Left lobe of liver (tissue), 2 donors: Measurements from ENCODE around the gene LRRC58. TPM values are rescaled to one million over a fixed set of nuclear protein-coding genes. Genes with fewer than 3 reads are reported as not detected.
A peak's percentile ranks its signal among the peaks of the same experiment; 100 is the strongest.
"Not testable (repeated sequence)": the region's sequence is repeated elsewhere in the genome, so short reads cannot be mapped to it uniquely, and the experiment has no call there.

Experiments
- ATAC-seq: fragments of 200-7000 bp; cut with Tn5 transposase; one replicate; pipeline ENCODE4 v1.9.1; 2020; ENCODE audit warnings: mild to moderate bottlenecking, moderate library complexity
- DNase-seq: peaks from one replicate; pipeline ENCODE4 v3.0.0-alpha.2; 2020; ENCODE audit warnings: low spot score
- total RNA-seq: library from RNA; stranded (reverse); gene quantifications from one replicate; pipeline ENCODE4 v1.2.1, GENCODE V29; 2021
- donor health status: DM: no; HTN: no; CAD: no; lungs with moderate emphysema.
- donor health status: DM: no; HTN: yes; CAD: no.

The LRRC58 gene
- total RNA-seq, 1 donor from 2014 or later, result 9.2 TPM

GRCh38 chr3:120341658-120342346 lies 7.4 kb downstream of the LRRC58 start:
- ATAC-seq (no peak), DNase-seq (no peak)

- no peak for ATAC-seq
- no peak for DNase-seq
Measured at GRCh38 chr3:120339362-120339761, 9.8 kb downstream of the LRRC58 start.

GRCh38 chr3:120338517-120338916 lies 10.6 kb downstream of the LRRC58 start:
- no peak for ATAC-seq
- no peak for DNase-seq

GRCh38 chr3:120332646-120333045 lies 16.5 kb downstream of the LRRC58 start:
- DNase-seq (peak; percentile 68), ATAC-seq (peak; percentile 93)

GRCh38 chr3:120331076-120331475 lies 18.1 kb downstream of the LRRC58 start:
- DNase-seq (no peak), ATAC-seq (no peak)

- DNase-seq (no peak), ATAC-seq (no peak)
Measured at GRCh38 chr3:120326784-120327183, 22.4 kb downstream of the LRRC58 start.

GRCh38 chr3:120324190-120324589 lies 25.0 kb downstream of the LRRC58 start:
- ATAC-seq, result no peak

GRCh38 chr3:120323761-120324160 lies 25.4 kb downstream of the LRRC58 start:
- DNase-seq, ATAC-seq: not testable (repeated sequence)

More at GRCh38 chr3:120324190-120324589, 25.0 kb downstream of the LRRC58 start:
- DNase-seq, result no peak

GRCh38 chr3:120311863-120312794 lies 37.0 kb downstream of the LRRC58 start:
- ATAC-seq (peak; percentile 12), DNase-seq (no peak)

- ATAC-seq (no peak), DNase-seq (no peak)
Measured at GRCh38 chr3:120306519-120307455, 42.4 kb downstream of the LRRC58 start.

GRCh38 chr3:120304616-120305015 lies 44.5 kb downstream of the LRRC58 start:
- ATAC-seq, result no peak
- no peak for DNase-seq

- ATAC-seq (peak; percentile 13), DNase-seq (no peak)
Measured at GRCh38 chr3:120302361-120302760, 46.8 kb downstream of the LRRC58 start.

- peak; percentile 67 for ATAC-seq
- DNase-seq, result no peak
Measured at GRCh38 chr3:120300971-120301370, 48.2 kb downstream of the LRRC58 start.

GRCh38 chr3:120299403-120299802 lies 49.8 kb downstream of the LRRC58 start:
- DNase-seq (no peak), ATAC-seq (no peak)

- ATAC-seq (no peak), DNase-seq (no peak)
Measured at GRCh38 chr3:120298996-120299395, 50.2 kb downstream of the LRRC58 start.

GRCh38 chr3:120291552-120291951 lies 57.6 kb downstream of the LRRC58 start:
- not testable (repeated sequence) for ATAC-seq, DNase-seq

- no peak for DNase-seq
- no peak for ATAC-seq
Measured at GRCh38 chr3:120289636-120290035, 59.5 kb downstream of the LRRC58 start.

GRCh38 chr3:120286465-120286864 lies 62.7 kb downstream of the LRRC58 start:
- DNase-seq (no peak), ATAC-seq (no peak)

GRCh38 chr3:120285508-120285841 lies 63.7 kb downstream of the LRRC58 start:
- DNase-seq (no peak), ATAC-seq (no peak)

- ATAC-seq, result peak; percentile 29
- DNase-seq, result no peak
Measured at GRCh38 chr3:120284747-120285507, 64.2 kb downstream of the LRRC58 start, which contains the start of gene GPR156. Gene GPR156 (minus strand): TSS chr3:120285222. CDS start chr3:120244098, 41,124 bp downstream.
